HUES48 (cell line): ENCODE measurements around the gene PLCB2.

Experiments
- H3K27ac ChIP-seq: one replicate; pipeline ENCODE4 v1.7.0; 2013; ENCODE audit warnings: low read depth, low read length, inconsistent platforms
- H3K27me3 ChIP-seq: 2 replicates; pipeline ENCODE4 v1.6.1; 2013; ENCODE audit warnings: mild to moderate bottlenecking, low read length; ENCODE audit not compliant: control insufficient read depth, insufficient read depth
- H3K36me3 ChIP-seq: 2 replicates; pipeline ENCODE4 v1.6.1; 2013; ENCODE audit warnings: low read length; ENCODE audit not compliant: control insufficient read depth, insufficient read depth
- H3K4me1 ChIP-seq: 2 replicates; pipeline ENCODE4 v1.6.1; 2013; ENCODE audit warnings: mild to moderate bottlenecking, low read length; ENCODE audit not compliant: control insufficient read depth, insufficient read depth
- H3K4me3 ChIP-seq: 2 replicates; pipeline ENCODE4 v1.5.1; 2013; ENCODE audit warnings: mild to moderate bottlenecking, low read depth, low read length
- H3K9ac ChIP-seq: 2 replicates; pipeline ENCODE4 v1.6.1; 2013; ENCODE audit warnings: mild to moderate bottlenecking, low read depth, low read length, moderate library complexity
- H3K9me3 ChIP-seq: 2 replicates; pipeline ENCODE4 v1.6.1; 2013; ENCODE audit warnings: low read length; ENCODE audit not compliant: control insufficient read depth, insufficient read depth

The PLCB2 gene

DNA sequence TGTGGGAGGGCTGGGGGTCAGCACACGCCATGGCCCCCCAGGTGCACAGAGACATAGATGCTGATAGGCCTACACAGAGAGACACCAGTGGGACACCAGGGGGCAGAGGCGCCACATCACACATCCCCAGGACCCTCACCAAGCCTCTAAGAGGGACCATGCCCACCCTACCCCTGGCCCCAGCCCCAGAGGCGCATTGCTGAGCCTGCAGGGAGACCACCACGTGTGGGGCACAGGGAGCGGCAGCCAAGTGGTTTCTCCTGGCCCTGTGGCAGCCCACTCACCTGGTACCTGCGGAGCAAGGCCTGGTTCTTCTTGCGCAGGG, 31.8 kb upstream of the PLCB2 start:
- no peaks in the 10 kb centered on the region for H3K36me3 ChIP-seq
- H3K9ac ChIP-seq: no peak overlapping the region
- no peaks in the 10 kb centered on the region for H3K27me3 ChIP-seq
- H3K4me3 ChIP-seq: no peak overlapping the region
- no peaks in the 10 kb centered on the region for H3K9me3 ChIP-seq
- peaks cover 29% of the 10 kb centered on the region for H3K4me1 ChIP-seq
- no peak overlapping the region for H3K27ac ChIP-seq

GRCh38 chr15:40338921-40339620, 31.3 kb upstream of the PLCB2 start:
- H3K27me3 ChIP-seq: no peaks in the 10 kb centered on the region
- no peak overlapping the region for H3K9ac ChIP-seq
- H3K36me3 ChIP-seq: no peaks in the 10 kb centered on the region
- peaks cover 31% of the 10 kb centered on the region for H3K4me1 ChIP-seq
- no peak overlapping the region for H3K27ac ChIP-seq
- no peaks in the 10 kb centered on the region for H3K9me3 ChIP-seq
- no peak overlapping the region for H3K4me3 ChIP-seq

DNA sequence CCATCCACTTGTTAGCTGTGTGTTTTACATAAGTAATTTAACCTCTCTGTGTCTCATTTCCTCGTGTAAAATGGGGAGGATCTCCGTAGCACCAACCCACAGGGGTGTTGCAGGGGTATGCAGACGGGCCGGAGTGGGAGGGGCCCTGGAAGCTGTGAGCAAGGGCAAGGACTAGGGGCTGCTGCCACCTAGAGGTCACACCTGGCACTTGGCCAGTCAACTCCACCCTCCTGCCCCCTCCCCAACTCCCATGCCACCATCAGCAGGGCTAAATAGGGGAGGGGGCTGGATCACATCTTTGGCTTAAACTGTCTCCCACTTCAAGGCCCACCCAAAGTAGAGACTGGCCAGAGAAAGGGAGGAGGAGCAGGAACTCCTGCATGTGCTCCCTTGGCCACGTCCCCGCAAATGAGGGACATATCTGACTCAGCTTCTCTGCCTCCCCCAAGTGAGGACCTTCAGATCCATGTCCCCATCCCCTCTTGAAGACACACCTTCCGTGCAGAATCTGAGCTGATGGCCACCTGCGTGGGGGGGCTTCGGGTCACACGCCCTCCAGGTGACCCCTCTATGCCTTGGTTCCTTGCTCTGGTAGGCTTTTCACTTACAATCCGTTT, 30.4 kb upstream of the PLCB2 start:
- Histone ChIP-seq H3K9me3 (no peaks in the 10 kb centered on the region), H3K36me3 (no peaks in the 10 kb centered on the region), H3K4me3 (no peak overlapping the region), H3K4me1 (peaks cover 37% of the 10 kb centered on the region), H3K27ac (no peak overlapping the region), H3K9ac (no peak overlapping the region), H3K27me3 (no peaks in the 10 kb centered on the region)

- Histone ChIP-seq H3K27me3 (no peaks in the 10 kb centered on the region), H3K4me3 (no peak overlapping the region), H3K36me3 (no peaks in the 10 kb centered on the region), H3K9me3 (no peaks in the 10 kb centered on the region), H3K9ac (no peak overlapping the region), H3K27ac (no peak overlapping the region), H3K4me1 (peaks cover 37% of the 10 kb centered on the region)
Measured at GRCh38 chr15:40337597-40337996, 29.9 kb upstream of the PLCB2 start.

GRCh38 chr15:40336744-40337122, 29.0 kb upstream of the PLCB2 start:
- no peak overlapping the region for H3K9ac ChIP-seq
- H3K4me3 ChIP-seq: no peak overlapping the region
- peaks cover 37% of the 10 kb centered on the region for H3K4me1 ChIP-seq
- no peaks in the 10 kb centered on the region for H3K27me3 ChIP-seq
- H3K27ac ChIP-seq: no peak overlapping the region
- H3K9me3 ChIP-seq: no peaks in the 10 kb centered on the region
- no peaks in the 10 kb centered on the region for H3K36me3 ChIP-seq

- no peaks in the 10 kb centered on the region for H3K27me3 ChIP-seq
- peaks cover 35% of the 10 kb centered on the region for H3K4me1 ChIP-seq
- H3K27ac ChIP-seq: no peak overlapping the region
- no peak overlapping the region for H3K9ac ChIP-seq
- H3K36me3 ChIP-seq: no peaks in the 10 kb centered on the region
- H3K9me3 ChIP-seq: no peaks in the 10 kb centered on the region
- no peak overlapping the region for H3K4me3 ChIP-seq
Measured at GRCh38 chr15:40335938-40336743, 28.4 kb upstream of the PLCB2 start.

DNA sequence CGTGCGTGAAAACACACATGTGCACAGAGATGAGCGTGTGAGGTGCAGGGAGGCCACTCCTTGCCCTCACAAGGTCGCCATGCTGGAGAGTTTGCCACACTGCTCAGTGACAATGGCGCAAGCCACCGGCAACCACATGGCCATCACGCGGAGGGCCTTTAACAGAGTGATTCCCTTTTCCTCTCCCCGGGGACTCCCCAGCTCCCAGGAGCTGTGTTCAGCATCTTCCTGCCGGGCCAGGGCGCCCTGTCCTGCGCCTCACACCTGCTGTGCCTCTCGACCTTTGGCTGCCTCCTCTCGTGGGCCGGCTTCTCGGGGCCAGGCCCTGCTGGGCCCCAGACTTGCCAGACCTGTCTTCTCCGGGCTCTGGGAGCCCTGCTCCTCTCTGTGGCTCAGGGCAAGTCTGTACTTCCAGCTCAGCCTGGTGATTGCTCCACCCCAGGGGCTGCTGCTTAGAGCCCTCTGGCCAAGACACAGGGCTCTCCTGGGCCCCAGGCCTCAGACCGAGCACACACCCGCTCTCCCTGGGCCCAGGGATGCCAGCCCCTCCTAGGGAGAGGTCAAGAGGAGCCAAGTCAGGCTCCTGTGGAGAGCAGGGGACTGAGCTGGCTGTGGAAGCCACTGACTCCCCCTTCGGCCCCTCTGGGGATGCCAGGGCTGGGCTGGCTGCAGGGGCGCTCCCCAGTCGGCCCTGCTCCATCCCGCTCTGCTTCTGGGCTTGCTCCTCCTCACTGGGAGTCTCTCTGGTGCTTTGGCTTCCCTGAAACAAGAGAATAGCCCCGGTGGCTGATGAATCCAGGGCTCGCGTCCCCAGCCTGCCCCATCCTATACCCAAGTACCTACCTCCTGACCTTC, 27.4 kb upstream of the PLCB2 start:
- H3K9ac ChIP-seq: no peak overlapping the region
- H3K9me3 ChIP-seq: no peaks in the 10 kb centered on the region
- H3K4me3 ChIP-seq: no peak overlapping the region
- no peaks in the 10 kb centered on the region for H3K27me3 ChIP-seq
- no peaks in the 10 kb centered on the region for H3K36me3 ChIP-seq
- no peak overlapping the region for H3K27ac ChIP-seq
- peaks cover 25% of the 10 kb centered on the region for H3K4me1 ChIP-seq

DNA sequence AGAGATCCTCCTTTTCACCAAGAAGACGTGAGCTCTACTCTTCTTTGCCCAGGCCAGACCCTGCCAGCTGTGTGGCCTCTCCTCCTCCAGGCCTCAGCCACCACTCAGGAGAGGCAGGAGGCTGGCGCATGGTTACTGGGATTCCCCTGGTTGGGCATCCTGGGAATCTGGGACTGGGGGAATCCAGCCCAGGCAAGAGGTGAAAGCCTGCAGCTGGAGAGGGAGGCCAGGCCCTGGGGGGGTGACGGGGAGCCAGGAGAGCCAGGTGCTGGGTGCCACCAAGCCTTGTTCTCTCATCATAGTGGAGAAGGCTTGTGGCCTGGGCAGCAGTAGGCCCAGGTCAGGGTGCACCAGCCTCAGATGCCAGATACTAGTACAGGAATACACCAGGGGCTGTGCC, 26.8 kb upstream of the PLCB2 start:
- H3K27me3 ChIP-seq: no peaks in the 10 kb centered on the region
- no peaks in the 10 kb centered on the region for H3K36me3 ChIP-seq
- no peak overlapping the region for H3K4me3 ChIP-seq
- H3K9me3 ChIP-seq: no peaks in the 10 kb centered on the region
- H3K4me1 ChIP-seq: peaks cover 19% of the 10 kb centered on the region
- no peak overlapping the region for H3K9ac ChIP-seq
- no peak overlapping the region for H3K27ac ChIP-seq

DNA sequence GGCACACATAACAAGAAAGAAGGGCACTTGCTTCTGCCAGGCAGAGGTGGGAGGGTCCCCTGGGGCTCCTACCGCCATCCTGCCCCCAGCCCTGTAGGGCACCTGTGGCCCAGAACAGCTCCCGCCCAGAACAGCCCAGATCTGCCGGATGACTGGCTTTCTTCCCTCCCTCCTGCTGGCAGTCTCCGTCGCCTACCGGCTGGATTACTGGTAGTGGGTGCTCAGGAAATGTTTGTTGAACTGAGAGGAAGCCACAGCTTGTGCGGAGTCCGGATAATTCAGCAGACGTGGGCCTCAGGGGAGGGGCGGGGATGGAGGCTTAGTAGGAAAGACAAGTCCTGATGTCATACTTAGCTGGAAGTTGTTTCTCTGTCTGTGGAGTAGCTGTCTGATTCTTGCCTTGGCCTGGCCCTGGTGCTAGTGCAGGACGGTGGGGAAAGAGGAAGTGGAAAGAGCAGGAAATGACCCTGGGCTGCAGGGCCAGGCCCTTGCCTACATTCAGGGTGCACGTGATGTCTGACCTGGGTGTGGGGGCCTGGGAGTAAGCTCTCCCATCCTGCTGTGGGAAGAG, 26.3 kb upstream of the PLCB2 start:
- Histone ChIP-seq H3K4me1 (peaks cover 22% of the 10 kb centered on the region), H3K9ac (no peak overlapping the region), H3K4me3 (no peak overlapping the region), H3K27me3 (no peaks in the 10 kb centered on the region), H3K27ac (no peak overlapping the region), H3K36me3 (no peaks in the 10 kb centered on the region), H3K9me3 (no peaks in the 10 kb centered on the region)

GRCh38 chr15:40332113-40332781, 24.5 kb upstream of the PLCB2 start:
- Histone ChIP-seq H3K27me3 (no peaks in the 10 kb centered on the region), H3K9me3 (no peaks in the 10 kb centered on the region), H3K4me1 (peaks cover 32% of the 10 kb centered on the region), H3K36me3 (no peaks in the 10 kb centered on the region), H3K4me3 (no peak overlapping the region), H3K27ac (no peak overlapping the region), H3K9ac (no peak overlapping the region)
